HG03135 (cell line): ENCODE measurements around the gene TMEM158.

Source experiments
- ATAC-seq: cut with Tn5 transposase; IDR thresholded peaks from one replicate; pipeline ENCODE4 v1.9.1; 2021; ENCODE audit warnings: mild to moderate bottlenecking, moderate library complexity; ENCODE audit not compliant: unreplicated experiment

TMEM158 gene

GRCh38 chr3:45226206-45226915 is at the start of gene TMEM158:
TMEM158 (minus strand) TSS chr3:45226287; CDS start chr3:45226027, 260 bp downstream.
- no peak for ATAC-seq

- ATAC-seq = no peak
Observed at GRCh38 chr3:45275006-45275704, 49.1 kb upstream of the TMEM158 start.

GRCh38 chr3:45273681-45274515 is 47.8 kb upstream of the TMEM158 start:
- no peak for ATAC-seq

GRCh38 chr3:45272828-45273470 is 46.9 kb upstream of the TMEM158 start:
- ATAC-seq = no peak

- no peak for ATAC-seq
Observed at GRCh38 chr3:45272032-45272810, 46.1 kb upstream of the TMEM158 start.

GRCh38 chr3:45269952-45270351 is 43.9 kb upstream of the TMEM158 start:
- no peak for ATAC-seq

GRCh38 chr3:45267097-45267496 is 41.0 kb upstream of the TMEM158 start:
- no peak for ATAC-seq

- ATAC-seq = no peak
Observed at GRCh38 chr3:45261333-45262110, 35.4 kb upstream of the TMEM158 start.

- no peak for ATAC-seq
Observed at GRCh38 chr3:45259133-45259532, 33.0 kb upstream of the TMEM158 start.

- no peak for ATAC-seq
Observed at GRCh38 chr3:45258317-45258716, 32.2 kb upstream of the TMEM158 start.

GRCh38 chr3:45253316-45253715 is 27.2 kb upstream of the TMEM158 start:
- ATAC-seq = no peak

- no peak for ATAC-seq
Observed at GRCh38 chr3:45252826-45253225, 26.7 kb upstream of the TMEM158 start.

GRCh38 chr3:45249391-45249790 is 23.3 kb upstream of the TMEM158 start:
- ATAC-seq = no peak

- no peak for ATAC-seq
Observed at GRCh38 chr3:45246241-45246640, 20.2 kb upstream of the TMEM158 start.

- no peak for ATAC-seq
Observed at GRCh38 chr3:45244356-45244755, 18.3 kb upstream of the TMEM158 start.

GRCh38 chr3:45241206-45241605 is 15.1 kb upstream of the TMEM158 start:
- no peak for ATAC-seq

GRCh38 chr3:45240292-45240691 is 14.2 kb upstream of the TMEM158 start:
- no peak for ATAC-seq

GRCh38 chr3:45239254-45239653 is 13.2 kb upstream of the TMEM158 start:
- no peak for ATAC-seq

- ATAC-seq = no peak
Observed at GRCh38 chr3:45236964-45237363, 10.9 kb upstream of the TMEM158 start.

GRCh38 chr3:45235409-45235808 is 9.3 kb upstream of the TMEM158 start:
- ATAC-seq = no peak
